ENCODE measurements around the gene DCHS1.

Gene DCHS1

GRCh38 chr11:6587360-6587953 lies 68.2 kb downstream of the DCHS1 start:
- DNase-seq: no peak

GRCh38 chr11:6586434-6587359 lies 68.9 kb downstream of the DCHS1 start:
- no peak for DNase-seq

DNA sequence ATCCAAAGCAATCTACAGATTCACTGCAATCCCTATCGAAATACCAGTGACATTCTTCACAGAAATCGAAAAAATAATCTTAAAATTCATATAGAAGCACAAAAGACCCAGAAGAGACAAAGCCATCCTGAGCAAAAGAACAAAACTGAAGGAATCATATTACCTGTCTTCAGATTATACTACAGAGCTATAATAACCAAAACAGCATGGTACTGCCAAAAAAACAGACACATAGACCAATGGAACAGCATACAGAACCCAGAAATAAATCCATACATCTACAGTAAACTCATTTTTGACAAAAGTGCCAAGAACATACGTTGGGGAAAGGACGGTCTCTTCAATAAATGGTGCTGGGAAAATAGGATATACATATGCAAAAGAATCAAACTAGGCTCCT lies 71.1 kb downstream of the DCHS1 start:
- DNase-seq: no peak

GRCh38 chr11:6583584-6583983 lies 72.0 kb downstream of the DCHS1 start:
- DNase-seq: no peak

GRCh38 chr11:6579681-6580080 lies 75.9 kb downstream of the DCHS1 start:
- no peak for DNase-seq

DNA sequence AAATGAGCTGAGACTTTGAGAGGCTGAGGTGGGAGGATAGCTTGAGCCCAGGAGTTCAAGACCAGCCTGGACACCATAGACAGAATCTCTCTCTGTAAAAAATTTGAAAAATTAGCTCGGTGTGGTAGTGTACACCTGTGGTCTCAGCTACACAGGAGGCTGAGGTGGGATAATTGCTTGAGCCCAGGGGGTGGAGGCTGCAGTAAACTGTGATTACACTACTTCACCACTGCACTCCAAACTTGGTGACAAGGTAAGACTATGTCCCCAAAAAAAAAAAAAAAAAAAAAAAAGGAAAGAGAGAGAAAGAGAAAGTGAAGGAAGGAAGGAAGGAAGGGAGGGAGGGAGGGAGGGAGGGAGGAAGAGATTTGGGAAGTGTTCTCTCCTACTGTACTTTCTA lies 77.5 kb downstream of the DCHS1 start:
- DNase-seq: no peak

GRCh38 chr11:6576471-6577373 lies 78.9 kb downstream of the DCHS1 start:
- no peak for DNase-seq

- no peak for DNase-seq
Observed at GRCh38 chr11:6574816-6575715, 80.5 kb downstream of the DCHS1 start.

DNA sequence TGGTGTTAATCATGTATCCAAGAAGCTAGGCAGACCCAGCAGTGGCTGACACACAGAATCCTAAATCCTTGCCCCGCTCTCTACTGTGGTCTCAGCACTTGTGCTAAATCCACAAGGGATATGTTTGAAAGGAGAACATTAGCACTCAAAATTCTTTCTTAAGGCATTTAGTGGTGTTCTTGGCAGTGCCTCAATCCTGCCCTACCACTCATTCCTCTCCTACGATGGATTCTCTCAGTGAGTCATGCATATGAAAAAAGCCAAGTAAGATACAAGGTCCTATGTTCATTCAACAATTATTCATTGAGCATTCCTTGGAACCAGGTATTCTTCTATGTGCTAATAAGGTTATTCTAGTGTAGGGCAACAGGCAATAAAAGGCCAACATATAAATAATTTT lies 83.4 kb downstream of the DCHS1 start:
- no peak for DNase-seq

- no peak for DNase-seq
Observed at GRCh38 chr11:6571434-6572008, 84.1 kb downstream of the DCHS1 start.

All from stimulated activated CD4-positive, alpha-beta T cell treated with anti-CD3 and anti-CD28 coated beads, Interleukin-4, amount 100 ng/mL, for 24 hours (primary cell).